Endothelial cell of umbilical vein (primary cell): ENCODE measurements around the gene SCLY. TPM values are rescaled to one million over a fixed set of nuclear protein-coding genes. Genes with fewer than 3 reads are reported as not detected.

Experiments used
- BruUV-seq: library from RNA; stranded (reverse); fragments of 400-500 nt; replicated peaks from 2 replicates; lab custom pipeline; 2021; lab: Mats Ljungman, UMichigan
- CTCF ChIA-PET: fragments of 300-600, 350-600 bp; sonication (Branson Sonifier 250); formaldehyde crosslinking; loops from one replicate; lab custom pipeline; 2021; ENCODE audit warnings: antibody characterized with exemption, inconsistent platforms; lab: Charles Lee
- POLR2A ChIA-PET: fragments of 300-600, 350-600 bp; sonication (Branson Sonifier 250); formaldehyde crosslinking; loops from one replicate; lab custom pipeline; 2021; ENCODE audit warnings: antibody characterized with exemption, inconsistent platforms; lab: Charles Lee
- DNase-seq: peaks from one replicate; pipeline ENCODE4 v3.0.0-alpha.2; 2011; ENCODE audit warnings: low read depth, low spot score
- FAIRE-seq: peaks from 2 replicates; lab custom pipeline; 2011; peaks lifted over from hg19 to GRCh38; lab: Jason Lieb, UNC
- H2AFZ ChIP-seq: 2 replicates; pipeline ENCODE4 v1.6.0; 2012; ENCODE audit warnings: low read depth, low read length, control low read depth, inconsistent platforms
- H3K27ac ChIP-seq: 2 replicates; pipeline ENCODE4 v1.5.1; 2011; ENCODE audit warnings: low read depth, mild to moderate bottlenecking, control low read depth, low read length, moderate library complexity; ENCODE audit not compliant: insufficient read depth
- H3K27me3 ChIP-seq, 2 experiments: 2 replicates each; pipeline versions ENCODE4 v1.6.0 to v1.6.1; 2011; ENCODE audit warnings: low read length in 2 of 2, mixed read lengths in 1 of 2; ENCODE audit not compliant: control insufficient read depth in 2 of 2, insufficient read depth in 2 of 2
- H3K36me3 ChIP-seq, 2 experiments: 2 replicates in 1 of 2; 3 replicates in 1 of 2; pipeline ENCODE4 v1.5.1; 2011; ENCODE audit warnings: low read length in 2 of 2, mild to moderate bottlenecking in 1 of 2, moderate library complexity in 1 of 2; ENCODE audit not compliant: control insufficient read depth in 2 of 2, insufficient read depth in 2 of 2; ENCODE audit errors: extremely low read depth in 1 of 2
- H3K4me1 ChIP-seq: 3 replicates; pipeline ENCODE4 v1.5.1; 2011; ENCODE audit warnings: mild to moderate bottlenecking, low read length; ENCODE audit not compliant: control insufficient read depth, insufficient read depth; ENCODE audit errors: extremely low read depth
- H3K4me2 ChIP-seq: 2 replicates; pipeline ENCODE4 v1.6.1; 2011; ENCODE audit warnings: low read length, control low read depth, mixed read lengths; ENCODE audit not compliant: insufficient read depth
- H3K4me3 ChIP-seq, 3 experiments: fragments of 200-600 bp in 1 of 3; sonication (generic), shearing (Covaris generic) in 1 of 3; replicated peaks in 1 of 3; 2 replicates each; pipeline ENCODE4 v1.5.1; 2011 to 2016; ENCODE audit warnings: control low read depth in 3 of 3, low read length in 3 of 3, mild to moderate bottlenecking in 2 of 3, inconsistent platforms in 1 of 3, low read depth in 1 of 3, moderate library complexity in 1 of 3; ENCODE audit not compliant: insufficient read depth in 1 of 3
- H3K79me2 ChIP-seq: 2 replicates; pipeline ENCODE4 v1.6.0; 2012; ENCODE audit warnings: low read length, inconsistent platforms; ENCODE audit not compliant: control insufficient read depth, insufficient read depth
- H3K9ac ChIP-seq: replicated peaks from 2 replicates; pipeline ENCODE3; 2011; ENCODE audit warnings: low read length, control low read depth; ENCODE audit not compliant: insufficient read depth; ENCODE audit errors: extremely low read depth
- H3K9me1 ChIP-seq: replicated peaks from 3 replicates; pipeline ENCODE4 v1.6.0; 2011; ENCODE audit warnings: mild to moderate bottlenecking, low read length; ENCODE audit not compliant: control insufficient read depth, insufficient read depth; ENCODE audit errors: extremely low read depth
- H3K9me3 ChIP-seq: replicated peaks from 2 replicates; pipeline ENCODE4 v1.5.1; 2012; ENCODE audit warnings: low read length, inconsistent platforms; ENCODE audit not compliant: control insufficient read depth, insufficient read depth
- H4K20me1 ChIP-seq: replicated peaks from 2 replicates; pipeline ENCODE3; 2011; ENCODE audit warnings: mild to moderate bottlenecking, low read length; ENCODE audit not compliant: control insufficient read depth, insufficient read depth; ENCODE audit errors: extremely low read depth
- CTCF ChIP-seq, 2 donors: IDR thresholded peaks; 1 replicate in 1 of 2; 2 replicates in 1 of 2; pipeline ENCODE4 v1.5.1; 2011; ENCODE audit warnings: low read length in 2 of 2, mild to moderate bottlenecking in 2 of 2, moderate library complexity in 2 of 2, control low read depth in 1 of 2, inconsistent platforms in 1 of 2, low read depth in 1 of 2; ENCODE audit not compliant: insufficient read depth in 1 of 2; ENCODE audit errors: extremely low read depth in 1 of 2
- EZH2 ChIP-seq: IDR thresholded peaks from 2 replicates; pipeline ENCODE4 v1.6.1; 2012; ENCODE audit warnings: borderline replicate concordance, low read depth, mild to moderate bottlenecking, moderate library complexity, low read length, inconsistent platforms; ENCODE audit not compliant: severe bottlenecking
- FOS ChIP-seq: IDR thresholded peaks from 2 replicates; pipeline ENCODE4 v1.6.1; 2011; ENCODE audit warnings: mild to moderate bottlenecking, low read length, moderate library complexity, borderline replicate concordance; ENCODE audit not compliant: insufficient read depth
- GATA2 ChIP-seq: IDR thresholded peaks from 2 replicates; pipeline ENCODE4 v1.7.0; 2011; ENCODE audit warnings: low read depth, mild to moderate bottlenecking, moderate library complexity, mixed read lengths, low read length; ENCODE audit not compliant: insufficient read length, insufficient read depth
- JUN ChIP-seq: IDR thresholded peaks from 2 replicates; pipeline ENCODE4 v1.6.1; 2011; ENCODE audit warnings: borderline replicate concordance, low read depth; ENCODE audit not compliant: insufficient read length, insufficient read depth
- MAX ChIP-seq: IDR thresholded peaks from 2 replicates; pipeline ENCODE4 v1.6.1; 2011; ENCODE audit not compliant: insufficient read depth, insufficient read length
- MYC ChIP-seq: IDR thresholded peaks from one replicate; pipeline ENCODE4 v1.6.1; 2011; ENCODE audit warnings: mild to moderate bottlenecking, low read depth, low read length
- POLR2A ChIP-seq: IDR thresholded peaks from 2 replicates; pipeline ENCODE4 v1.6.1; 2012; ENCODE audit warnings: low read depth, mild to moderate bottlenecking, control low read depth, low read length
- POLR2AphosphoS5 ChIP-seq: IDR thresholded peaks from 2 replicates; pipeline ENCODE4 v1.6.1; 2012; ENCODE audit warnings: low read depth, mild to moderate bottlenecking, control low read depth, low read length, moderate library complexity; ENCODE audit not compliant: insufficient read depth
- dilution Hi-C: fragments of 300-500 bp; cut with MboI; formaldehyde crosslinking; loops from one replicate; pipeline ENCODE4 v1.15.0; 2019; ENCODE audit warnings: low sequenced_read_pairs; ENCODE audit not compliant: extremely low pct_ligation_motif_present
- intact Hi-C: fragments of 100-400 bp; cut with micrococcal nuclease; formaldehyde crosslinking; loops from one replicate; pipeline ENCODE4 v1.10.0; 2022
- polyA plus RNA-seq, 4 experiments: library from polyadenylated mRNA; depleted of rRNA in 3 of 4; stranded (reverse) in 3 of 4; unstranded in 1 of 4; fragments of >200 nt; gene quantifications; 2 replicates each; pipeline versions ENCODE4 v1.2.1 to v1.2.3, GENCODE V29; 2011 to 2012; ENCODE audit warnings: missing spikeins in 1 of 4
- total RNA-seq: library from RNA; stranded (reverse); gene quantifications from 2 replicates; pipeline ENCODE4 v1.2.3, GENCODE V29; 2021

Gene SCLY
- total and polyA plus RNA-seq, 2 donors (not counting 3 experiments of a cell fraction or from before 2014, with no cell fraction given) = 22.6 to 32.7 TPM

GRCh38 chr2:238081150-238081549 is 20.3 kb downstream of the SCLY start:
- Histone ChIP-seq H3K79me2 (no peaks in the 10 kb centered on the region), H2AFZ (no peak overlapping the region), H3K9me1 (no peaks in the 10 kb centered on the region), H3K4me3 (no peak overlapping the region), H3K27ac (no peak overlapping the region), H3K9ac (no peak overlapping the region), H4K20me1 (no peaks in the 10 kb centered on the region), H3K4me1 (no peaks in the 10 kb centered on the region), H3K36me3 (peaks cover 0 to 18% of the 10 kb centered on the region in 2 experiments), H3K27me3 (no peaks in the 10 kb centered on the region), H3K4me2 (no peak overlapping the region), H3K9me3 (no peaks in the 10 kb centered on the region)
- intact Hi-C loops = no loop called here
- BruUV-seq = no TSS peak
- DNase-seq (no peak), FAIRE-seq (no peak)
- no peak for TF ChIP-seq EZH2
- TF ChIP-seq MYC = no peak
- no peak for TF ChIP-seq JUN
- no peak for TF ChIP-seq MAX
- no peak for TF ChIP-seq POLR2AphosphoS5
- POLR2A ChIA-PET = no interaction called here
- CTCF ChIA-PET = no interaction called here
- dilution Hi-C loops = no loop called here

- H3K9me1 ChIP-seq = no peaks in the 10 kb centered on the region
- no peak overlapping the region for H3K4me3 ChIP-seq
- no peak overlapping the region for H3K27ac ChIP-seq
- intact Hi-C loops = no loop called here
- FAIRE-seq (no peak), DNase-seq (no peak)
- no peak overlapping the region for H3K4me2 ChIP-seq
- no peak overlapping the region for H3K9ac ChIP-seq
- dilution Hi-C loops = no loop called here
- H3K36me3 ChIP-seq = peaks cover 0 to 18% of the 10 kb centered on the region in 2 experiments
- BruUV-seq = no TSS peak
- H3K79me2 ChIP-seq = no peaks in the 10 kb centered on the region
- H3K27me3 ChIP-seq = no peaks in the 10 kb centered on the region
- no peaks in the 10 kb centered on the region for H3K4me1 ChIP-seq
- H2AFZ ChIP-seq = no peak overlapping the region
- no peaks in the 10 kb centered on the region for H3K9me3 ChIP-seq
- TF ChIP-seq JUN (no peak), CTCF (IDR thresholded peaks at IDR 0.05; ENCODE audit: extremely low read depth in 1 of 2, insufficient read depth in 1 of 2, low read depth in 1 of 2, low read length in 2 of 2) (no peak), EZH2 (no peak), POLR2AphosphoS5 (no peak), GATA2 (no peak), FOS (no peak), POLR2A (no peak), MYC (no peak), MAX (no peak)
- ChIA-PET POLR2A (no interaction called here), CTCF (no interaction called here)
- no peaks in the 10 kb centered on the region for H4K20me1 ChIP-seq
Observed at GRCh38 chr2:238081561-238081960, 20.8 kb downstream of the SCLY start.
